AG04450 (cell line): Measurements from ENCODE around the gene ARL11. TPM values are rescaled to one million over a fixed set of nuclear protein-coding genes. Genes with fewer than 3 reads are reported as not detected.

ENCODE experiments used
- CTCF ChIA-PET: fragments of 300-600, 350-600 bp; formaldehyde crosslinking; extraction: SDS; loops from one replicate; lab custom pipeline; 2022; ENCODE audit warnings: antibody characterized with exemption, inconsistent platforms; lab: Charles Lee
- POLR2A ChIA-PET: fragments of 350-600 bp; formaldehyde crosslinking; extraction: SDS; loops from one replicate; lab custom pipeline; 2021; ENCODE audit warnings: antibody characterized with exemption, inconsistent platforms; lab: Yijun Ruan, JAX
- DNase-seq: peaks from one replicate; pipeline ENCODE4 v3.0.0-alpha.2; 2011; ENCODE audit warnings: low read depth, low spot score
- H3K27ac ChIP-seq: one replicate; pipeline ENCODE4 v1.5.1; 2012; ENCODE audit warnings: low read depth, low read length, control low read depth
- H3K27me3 ChIP-seq: one replicate; pipeline ENCODE4 v1.6.0; 2012; ENCODE audit warnings: low read length; ENCODE audit not compliant: control insufficient read depth, insufficient read depth
- H3K4me3 ChIP-seq: 2 replicates; pipeline ENCODE4 v1.5.1; 2011; ENCODE audit warnings: mild to moderate bottlenecking, low read depth, low read length, control low read depth
- H3K9me3 ChIP-seq: 2 replicates; pipeline ENCODE4 v1.5.1; 2012; ENCODE audit warnings: low read length; ENCODE audit not compliant: control insufficient read depth, insufficient read depth
- polyA minus RNA-seq: library from RNA; depleted of rRNA, polyadenylated mRNA; stranded (reverse); fragments of >200 nt; gene quantifications from 2 replicates; pipeline ENCODE4 v1.2.3, GENCODE V29; 2011; rRNA and poly(A)+ RNA removed
- polyA plus RNA-seq: library from polyadenylated mRNA; depleted of rRNA; stranded (reverse); fragments of >200 nt; gene quantifications from 2 replicates; pipeline ENCODE4 v1.2.3, GENCODE V29; 2011; rRNA removed
- TF ChIP-seq, protein P1 (sequence below): IDR thresholded peaks from 2 replicates; pipeline ENCODE4 v1.5.1; 2011; ENCODE audit warnings: low read depth, low read length, control low read depth, inconsistent platforms

Gene ARL11
- polyA plus RNA-seq (not detected in 2 replicates), polyA minus RNA-seq (not detected in 2 replicates)

DNA sequence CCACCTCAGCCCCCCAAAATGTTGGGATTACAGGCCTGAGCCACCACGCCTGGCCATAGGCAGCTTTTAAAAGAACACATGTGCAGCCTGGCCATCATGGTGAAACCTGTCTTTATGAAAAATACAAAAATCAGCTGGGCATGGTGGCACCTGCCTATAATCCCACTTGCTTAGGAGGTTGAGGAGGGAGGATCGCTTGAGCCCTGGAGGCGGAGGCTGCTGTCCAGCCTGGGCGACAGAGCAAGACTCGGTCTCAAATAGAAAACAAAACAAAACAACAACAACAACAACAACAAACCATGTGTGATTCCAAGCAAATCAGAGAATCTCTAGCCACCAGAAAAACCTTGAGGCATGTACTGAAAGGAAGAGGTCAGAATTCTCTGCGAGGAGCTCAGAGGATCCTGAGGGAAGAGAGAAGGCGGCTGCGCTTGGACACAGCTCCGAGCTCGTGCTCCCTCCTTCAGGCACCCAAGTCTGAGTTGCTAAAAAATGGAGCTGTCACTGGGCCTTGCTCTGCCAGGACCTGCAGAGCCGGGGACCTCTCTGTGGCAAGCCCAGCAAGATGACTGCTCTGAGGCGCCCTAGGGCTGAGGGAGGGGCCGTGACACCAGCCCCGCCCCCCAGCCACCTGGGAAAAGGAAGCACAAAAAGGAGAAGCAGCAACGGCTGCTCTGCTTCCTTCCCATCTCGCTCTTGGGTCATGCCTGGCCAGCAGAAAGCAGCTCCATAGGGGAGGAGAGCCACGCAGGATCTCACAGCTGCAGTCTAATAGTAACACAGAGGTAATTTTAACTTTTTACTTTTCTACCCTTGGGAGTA is at the start of gene ARL11:
Gene ARL11, plus strand, starts transcription at position 677 of the 822 bp plus-strand sequence. CDS start 1,941 bp downstream, outside the sequence.
- Histone ChIP-seq H3K27me3 (no peaks in the 10 kb centered on the region), H3K4me3 (no peak within 1 kb of the TSS), H3K9me3 (peaks cover 6% of the 10 kb centered on the region; the same call in 1 of the 2 replicates), H3K27ac (no peak within 1 kb of the TSS)
- CTCF ChIA-PET = interaction anchor here (0.6 to 1.4 kb wide), 3 partner anchors 10 to 165 kb away, joined by 3 read pairs; no protein-coding TSS in a partner anchor
- DNase-seq = no peak
- TF ChIP-seq, protein P1, sequence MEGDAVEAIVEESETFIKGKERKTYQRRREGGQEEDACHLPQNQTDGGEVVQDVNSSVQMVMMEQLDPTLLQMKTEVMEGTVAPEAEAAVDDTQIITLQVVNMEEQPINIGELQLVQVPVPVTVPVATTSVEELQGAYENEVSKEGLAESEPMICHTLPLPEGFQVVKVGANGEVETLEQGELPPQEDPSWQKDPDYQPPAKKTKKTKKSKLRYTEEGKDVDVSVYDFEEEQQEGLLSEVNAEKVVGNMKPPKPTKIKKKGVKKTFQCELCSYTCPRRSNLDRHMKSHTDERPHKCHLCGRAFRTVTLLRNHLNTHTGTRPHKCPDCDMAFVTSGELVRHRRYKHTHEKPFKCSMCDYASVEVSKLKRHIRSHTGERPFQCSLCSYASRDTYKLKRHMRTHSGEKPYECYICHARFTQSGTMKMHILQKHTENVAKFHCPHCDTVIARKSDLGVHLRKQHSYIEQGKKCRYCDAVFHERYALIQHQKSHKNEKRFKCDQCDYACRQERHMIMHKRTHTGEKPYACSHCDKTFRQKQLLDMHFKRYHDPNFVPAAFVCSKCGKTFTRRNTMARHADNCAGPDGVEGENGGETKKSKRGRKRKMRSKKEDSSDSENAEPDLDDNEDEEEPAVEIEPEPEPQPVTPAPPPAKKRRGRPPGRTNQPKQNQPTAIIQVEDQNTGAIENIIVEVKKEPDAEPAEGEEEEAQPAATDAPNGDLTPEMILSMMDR = no peak
- POLR2A ChIA-PET = interaction anchor here (0.5 kb wide), 1 partner anchor 165 kb away, joined by 4 read pairs; no protein-coding TSS in a partner anchor

DNA sequence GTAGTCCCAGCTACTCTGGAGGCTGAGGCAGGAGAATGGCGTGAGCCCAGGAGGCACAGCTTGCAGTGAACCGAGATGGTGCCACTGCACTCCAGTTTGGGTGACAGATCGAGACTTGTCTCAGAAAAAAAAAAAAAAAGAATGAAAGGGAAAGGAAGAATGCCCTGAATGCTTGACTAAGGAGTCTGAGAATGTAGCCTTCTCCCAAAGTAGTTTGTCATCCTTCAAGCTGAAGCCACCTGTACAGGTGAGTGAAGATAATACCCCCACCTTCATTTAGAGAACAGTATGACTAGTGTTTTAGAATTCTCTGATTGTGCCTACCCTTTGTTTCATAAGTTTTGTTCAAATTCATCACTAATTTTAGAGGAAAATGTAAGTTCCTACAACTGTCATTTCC is 48.8 kb upstream of the ARL11 start:
- Histone ChIP-seq H3K4me3 (no peak overlapping the region), H3K27ac (no peak overlapping the region), H3K27me3 (no peaks in the 10 kb centered on the region), H3K9me3 (no peaks in the 10 kb centered on the region)
- ChIA-PET CTCF (no interaction called here), POLR2A (no interaction called here)
- DNase-seq = no peak
- TF ChIP-seq, protein P1 = no peak

DNA sequence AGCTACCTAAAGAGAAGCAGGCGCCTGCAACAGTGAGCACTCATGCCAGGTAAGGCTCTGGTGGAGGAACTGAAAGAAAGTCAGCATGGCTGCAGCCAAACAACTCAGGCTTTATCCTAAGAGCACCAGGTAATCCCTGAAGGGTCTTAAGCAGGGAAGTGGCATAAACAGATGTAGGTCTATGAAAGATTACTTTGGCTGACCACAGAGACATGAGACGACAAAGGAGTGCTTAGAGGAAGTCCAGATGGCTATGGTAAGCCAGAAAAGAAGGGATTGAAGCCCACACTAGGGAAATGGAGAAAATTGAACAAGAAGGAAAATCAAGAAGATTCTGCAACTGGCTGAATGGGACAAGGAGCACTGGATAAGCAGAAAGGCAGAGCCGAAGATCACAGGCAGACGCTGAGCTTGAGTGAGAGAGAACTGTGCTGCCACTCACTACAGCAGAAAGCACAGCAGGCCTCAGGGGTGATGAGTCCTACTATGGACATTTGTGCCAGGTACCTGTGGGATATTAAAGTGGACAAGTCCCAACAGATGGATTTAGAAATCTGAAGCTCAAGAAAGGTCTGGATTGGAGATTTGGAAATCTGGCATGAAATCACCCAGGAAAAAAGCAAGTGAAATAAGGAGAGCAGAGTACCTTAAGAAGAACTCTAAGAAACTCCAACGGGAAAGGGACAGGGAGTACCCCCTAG is 47.2 kb upstream of the ARL11 start:
- Histone ChIP-seq H3K27ac (no peak overlapping the region), H3K9me3 (no peaks in the 10 kb centered on the region), H3K4me3 (no peak overlapping the region), H3K27me3 (no peaks in the 10 kb centered on the region)
- CTCF ChIA-PET = no interaction called here
- no peak for DNase-seq
- TF ChIP-seq, protein P1 = no peak
- POLR2A ChIA-PET = no interaction called here

DNA sequence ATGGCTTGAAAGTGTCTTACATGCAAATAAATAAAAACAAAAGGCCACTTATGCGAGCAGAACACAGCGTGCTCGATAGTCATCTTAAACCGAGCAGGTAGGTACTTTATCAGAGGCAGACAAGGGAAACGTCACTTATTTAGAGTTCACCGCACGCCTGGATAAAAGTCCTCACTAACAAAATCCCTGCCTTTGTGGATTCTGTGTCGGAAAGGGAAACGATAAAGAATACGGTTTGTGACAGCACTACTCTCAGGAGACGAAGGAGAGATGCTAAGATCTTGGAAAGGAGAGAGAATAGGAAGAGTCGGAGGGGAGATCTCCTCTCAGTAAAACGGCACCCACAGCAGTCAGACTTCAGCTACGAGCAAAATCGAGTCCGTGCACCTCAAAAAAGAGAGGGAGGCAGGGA is 43.5 kb upstream of the ARL11 start:
- DNase-seq = no peak
- TF ChIP-seq, protein P1 = no peak
- POLR2A ChIA-PET = interaction anchor here (0.6 kb wide), 1 partner anchor 23 kb away, joined by 3 read pairs; no protein-coding TSS in a partner anchor

More for the DNA sequence above, 43.5 kb upstream of the ARL11 start:
- H3K4me3 ChIP-seq = peak overlapping the region; percentile 82
- H3K27ac ChIP-seq = peak overlapping the region; percentile 11
- no peaks in the 10 kb centered on the region for H3K27me3 ChIP-seq
- no peaks in the 10 kb centered on the region for H3K9me3 ChIP-seq
- CTCF ChIA-PET = no interaction called here
